DND-41 (cell line): Measurements from ENCODE around the gene LMNTD1.

Experiments used
- CTCF ChIP-seq: IDR thresholded peaks from 2 replicates; pipeline ENCODE4 v1.5.1; 2012; ENCODE audit warnings: borderline replicate concordance, low read length, moderate library complexity, mild to moderate bottlenecking; ENCODE audit not compliant: poor library complexity, severe bottlenecking; ENCODE audit errors: extremely low read depth
- EZH2 ChIP-seq: IDR thresholded peaks from 3 replicates; pipeline ENCODE4 v1.6.1; 2012; ENCODE audit warnings: borderline replicate concordance, low read depth, mild to moderate bottlenecking, moderate library complexity, low read length, inconsistent platforms; ENCODE audit not compliant: severe bottlenecking

DNA sequence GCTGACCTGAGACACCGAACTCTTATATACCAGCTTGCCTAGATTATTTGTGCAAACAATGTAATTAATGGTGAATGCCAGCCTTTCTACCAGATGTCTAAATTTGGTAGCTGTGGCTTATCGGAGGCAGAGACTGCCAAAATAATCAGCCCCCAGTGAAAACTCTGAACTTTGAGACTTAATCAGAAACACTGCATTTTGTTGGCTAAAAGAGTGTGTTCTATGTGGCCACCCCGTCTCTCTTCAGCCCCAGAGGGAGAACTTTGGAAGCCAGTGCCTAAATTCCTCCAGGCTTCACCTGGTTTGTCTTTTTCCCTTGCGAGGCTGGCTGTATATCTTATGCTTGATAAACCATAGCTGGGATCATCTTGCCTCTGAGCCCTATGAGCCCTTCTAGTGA lies 90.1 kb downstream of the LMNTD1 start:
- no peak for TF ChIP-seq CTCF
- no peak for TF ChIP-seq EZH2
